ENCODE results near the gene CCNQ.

DNA sequence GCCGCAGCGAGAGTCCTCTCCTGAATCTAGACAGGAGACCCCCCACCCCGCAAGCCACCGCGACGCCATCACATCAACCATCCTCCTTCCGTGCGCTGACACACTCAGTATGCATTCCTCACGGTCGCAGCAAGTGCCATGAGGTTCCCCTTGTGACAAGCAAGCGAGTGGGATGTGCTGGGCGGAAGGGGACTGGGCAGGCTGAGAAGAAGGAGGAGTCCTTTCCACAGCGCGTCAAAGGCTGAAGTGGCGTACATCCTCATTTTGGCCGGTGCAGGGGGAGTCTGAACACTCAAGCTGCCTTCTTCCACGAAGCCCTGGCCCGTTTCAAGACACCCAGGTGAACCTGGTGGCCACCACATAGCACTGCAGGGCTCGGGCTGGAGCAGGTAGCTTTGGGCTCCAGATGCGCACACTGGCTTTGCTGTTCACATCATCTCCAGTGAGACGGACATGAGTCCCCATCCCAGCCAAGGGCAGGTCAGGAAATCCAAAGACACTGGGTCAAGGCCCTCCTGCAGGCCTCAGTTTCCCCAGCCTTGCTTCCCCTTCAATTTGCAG is 30.4 kb downstream of the CCNQ start:
- no peak for TF ChIP-seq EZH2phosphoT487 (IDR thresholded peaks at IDR 0.05; ENCODE audit: low read length)
- TF ChIP-seq, protein P1, sequence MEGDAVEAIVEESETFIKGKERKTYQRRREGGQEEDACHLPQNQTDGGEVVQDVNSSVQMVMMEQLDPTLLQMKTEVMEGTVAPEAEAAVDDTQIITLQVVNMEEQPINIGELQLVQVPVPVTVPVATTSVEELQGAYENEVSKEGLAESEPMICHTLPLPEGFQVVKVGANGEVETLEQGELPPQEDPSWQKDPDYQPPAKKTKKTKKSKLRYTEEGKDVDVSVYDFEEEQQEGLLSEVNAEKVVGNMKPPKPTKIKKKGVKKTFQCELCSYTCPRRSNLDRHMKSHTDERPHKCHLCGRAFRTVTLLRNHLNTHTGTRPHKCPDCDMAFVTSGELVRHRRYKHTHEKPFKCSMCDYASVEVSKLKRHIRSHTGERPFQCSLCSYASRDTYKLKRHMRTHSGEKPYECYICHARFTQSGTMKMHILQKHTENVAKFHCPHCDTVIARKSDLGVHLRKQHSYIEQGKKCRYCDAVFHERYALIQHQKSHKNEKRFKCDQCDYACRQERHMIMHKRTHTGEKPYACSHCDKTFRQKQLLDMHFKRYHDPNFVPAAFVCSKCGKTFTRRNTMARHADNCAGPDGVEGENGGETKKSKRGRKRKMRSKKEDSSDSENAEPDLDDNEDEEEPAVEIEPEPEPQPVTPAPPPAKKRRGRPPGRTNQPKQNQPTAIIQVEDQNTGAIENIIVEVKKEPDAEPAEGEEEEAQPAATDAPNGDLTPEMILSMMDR (IDR thresholded peaks at IDR 0.05; ENCODE audit: low read length): no peak

All from MM.1S (cell line).